ENCODE data around the gene DEPDC5.

DEPDC5 gene

DNA sequence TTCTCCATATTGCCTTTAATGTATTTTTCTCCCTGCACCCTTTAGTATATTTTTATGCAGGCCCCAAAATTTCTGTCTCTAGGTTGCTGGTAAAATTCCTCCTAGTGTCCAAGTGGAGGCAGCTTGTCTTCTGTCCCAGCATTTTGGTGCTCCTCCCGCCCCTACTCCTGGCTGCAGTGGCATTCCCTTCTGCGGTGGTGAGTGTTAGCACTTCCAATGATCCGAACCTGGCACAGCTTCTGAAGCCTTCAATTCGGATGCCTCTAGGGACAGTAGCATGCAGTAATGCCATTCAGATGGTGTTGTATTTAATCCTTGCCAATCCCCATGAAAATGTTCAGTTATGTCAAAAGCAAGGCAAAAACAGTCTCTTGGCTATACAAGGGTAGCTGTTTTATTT is 196.4 kb downstream of the DEPDC5 start:
- no peak for DNase-seq (ENCODE audit: low read depth in 2 of 2)

DNA sequence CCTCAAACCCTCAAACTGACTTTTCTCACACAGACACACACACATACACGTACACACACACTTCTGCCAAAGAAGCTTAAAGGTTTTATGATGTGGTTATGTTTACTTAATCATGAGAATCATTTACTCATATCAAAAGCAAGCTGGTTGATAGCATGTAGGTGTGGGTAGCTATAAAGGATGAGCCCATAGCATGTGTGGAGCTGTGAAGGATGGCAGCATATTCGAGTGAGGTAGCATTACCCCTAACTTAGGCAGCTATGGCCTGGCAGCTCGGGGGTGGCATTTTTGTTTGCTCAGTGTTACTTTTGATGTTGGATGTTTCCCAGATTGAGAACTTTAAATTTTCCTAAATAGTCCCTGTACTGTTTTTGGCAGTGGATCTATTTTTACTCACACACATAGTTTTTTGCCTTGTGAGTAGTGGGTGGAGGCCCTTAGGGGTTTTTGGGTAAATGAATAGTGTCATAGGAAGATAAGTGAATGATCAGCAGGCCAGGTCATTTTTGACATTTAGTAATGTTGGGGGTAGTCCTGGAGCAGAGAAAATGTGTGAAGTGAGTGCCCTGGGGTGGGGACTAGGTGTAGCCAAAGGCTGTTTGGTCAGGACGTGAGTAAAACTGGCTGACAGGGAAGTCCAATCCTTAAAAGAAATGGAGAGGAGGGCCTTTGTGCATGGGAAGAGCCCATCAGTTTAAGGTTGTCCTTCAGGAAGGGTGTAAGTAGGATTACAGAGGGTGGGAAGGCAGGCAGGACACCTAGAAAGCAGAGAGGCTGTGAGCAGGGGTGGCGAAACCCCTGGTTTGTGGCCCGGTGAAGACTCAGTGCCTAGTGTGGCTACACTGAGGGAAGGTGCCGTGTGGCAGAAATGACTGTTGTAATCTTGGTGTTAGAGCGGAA is 197.6 kb downstream of the DEPDC5 start:
- no peak for DNase-seq (ENCODE audit: low read depth in 2 of 2)

DNA sequence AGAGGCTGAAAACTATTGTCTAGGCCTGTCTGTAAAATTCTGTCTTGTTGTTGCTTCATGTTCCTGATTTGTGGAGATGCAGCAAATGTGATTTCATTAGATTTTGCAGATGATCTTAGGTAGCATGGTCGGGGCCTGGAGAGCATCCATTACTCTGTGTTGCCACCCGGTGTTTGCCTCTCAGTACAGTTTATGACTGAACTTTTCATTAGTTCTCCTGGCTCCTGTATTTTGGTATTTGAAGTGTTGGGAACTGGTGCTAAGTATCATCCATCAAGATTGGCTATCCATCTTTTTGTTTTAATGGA is 198.2 kb downstream of the DEPDC5 start:
- no peak for DNase-seq (ENCODE audit: low read depth in 2 of 2)

- DNase-seq (ENCODE audit: low read depth in 2 of 2) = no peak
Measured at GRCh38 chr22:31952472-31952871, 198.7 kb downstream of the DEPDC5 start.

DNA sequence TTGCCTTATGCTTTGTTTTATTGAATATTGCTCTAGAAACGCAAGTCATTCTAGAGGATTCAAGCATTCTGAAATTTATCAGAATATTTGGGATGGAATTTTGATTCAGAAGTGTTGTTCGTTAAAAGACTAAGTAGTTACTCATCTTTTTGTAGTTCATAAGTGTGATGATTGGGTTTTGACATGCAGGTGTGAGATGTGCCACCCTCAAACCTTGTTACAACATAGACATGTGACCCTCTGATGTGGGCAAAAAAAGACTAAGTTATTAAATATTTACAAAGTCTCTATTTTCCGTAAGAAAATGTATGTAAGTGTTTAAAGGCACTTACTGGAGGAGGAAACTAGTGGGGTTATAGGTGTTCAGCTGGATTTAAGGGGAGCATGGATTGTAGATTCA is 199.4 kb downstream of the DEPDC5 start:
- DNase-seq (ENCODE audit: low read depth in 2 of 2) = no peak

GRCh38 chr22:31954535-31955523 is 201.0 kb downstream of the DEPDC5 start:
- no peak for DNase-seq (ENCODE audit: low read depth in 2 of 2)

- no peak for DNase-seq (ENCODE audit: low read depth in 2 of 2)
Measured at GRCh38 chr22:31956360-31956759, 202.5 kb downstream of the DEPDC5 start.
